SU-DHL-6 (cell line): Measurements from ENCODE around the gene CLN6.

Experiments
- H2AFZ ChIP-seq: fragments of 200-600 bp; sonication (generic); 2 replicates; pipeline ENCODE4 v1.6.1; 2014; ENCODE audit warnings: low read depth, mild to moderate bottlenecking, moderate library complexity, mixed read lengths, antibody characterized with exemption, low read length; ENCODE audit not compliant: severe bottlenecking
- H3F3A ChIP-seq: fragments of 200-600 bp; shearing (Covaris generic); 2 replicates; pipeline ENCODE4 v1.6.0; 2016; ENCODE audit warnings: antibody characterized with exemption, mild to moderate bottlenecking; ENCODE audit not compliant: insufficient read depth
- H3K27ac ChIP-seq: fragments of 200-600 bp; sonication (generic); 2 replicates; pipeline ENCODE4 v1.5.1; 2016; ENCODE audit warnings: low read depth, mild to moderate bottlenecking, low read length, moderate library complexity, mixed read lengths
- H3K27me3 ChIP-seq: fragments of 200-600 bp; sonication (generic), shearing (Covaris generic); 2 replicates; pipeline ENCODE4 v1.6.0; 2014; ENCODE audit warnings: mild to moderate bottlenecking, low read length
- H3K36me3 ChIP-seq: fragments of 200-600 bp; sonication (generic); 2 replicates; pipeline ENCODE4 v1.6.1; 2014; ENCODE audit warnings: mild to moderate bottlenecking, low read length, mixed read lengths
- H3K4me2 ChIP-seq: fragments of 300-600, 200-600 bp; shearing (Covaris generic), sonication (generic); 2 replicates; pipeline ENCODE4 v1.6.0; 2014; ENCODE audit warnings: low read length, low read depth, mild to moderate bottlenecking; ENCODE audit not compliant: poor library complexity, severe bottlenecking
- H3K4me3 ChIP-seq: fragments of 200-600 bp; sonication (generic); 2 replicates; pipeline ENCODE4 v1.5.1; 2014; ENCODE audit warnings: antibody characterized with exemption, low read length, mild to moderate bottlenecking, mixed read lengths; ENCODE audit not compliant: insufficient read depth, poor library complexity, severe bottlenecking
- H3K79me2 ChIP-seq: fragments of 200-600 bp; sonication (generic); 2 replicates; pipeline ENCODE4 v1.6.1; 2014; ENCODE audit warnings: mild to moderate bottlenecking, low read length, moderate library complexity; ENCODE audit not compliant: insufficient read depth
- H3K9ac ChIP-seq: fragments of 200-600 bp; sonication (generic); 2 replicates; pipeline ENCODE4 v1.7.0; 2014; ENCODE audit warnings: mild to moderate bottlenecking, low read length
- H3K9me2 ChIP-seq: fragments of 200-600 bp; sonication (generic); replicated peaks from 2 replicates; pipeline ENCODE4 v1.6.1; 2014; ENCODE audit warnings: low read length; ENCODE audit not compliant: insufficient read depth
- H3K9me3 ChIP-seq: fragments of 200-600 bp; sonication (generic); 2 replicates; pipeline ENCODE4 v1.6.1; 2014; ENCODE audit warnings: low read length, mixed read lengths; ENCODE audit not compliant: insufficient read depth
- H4K20me1 ChIP-seq: fragments of 200-600 bp; sonication (generic); 2 replicates; pipeline ENCODE4 v1.6.1; 2014; ENCODE audit warnings: low read depth, mild to moderate bottlenecking, antibody characterized with exemption, low read length, moderate library complexity, mixed read lengths
- EZH2phosphoT487 ChIP-seq: fragments of 200-600 bp; sonication (generic), shearing (Covaris generic); conservative IDR thresholded peaks from 2 replicates; pipeline ENCODE4 v1.6.1; 2018; ENCODE audit warnings: mild to moderate bottlenecking, antibody characterized with exemption, low read length, moderate library complexity, mixed read lengths
- TF ChIP-seq, protein P1 (sequence below): fragments of 200-600 bp; sonication (generic); IDR thresholded peaks from one replicate; pipeline ENCODE4 v1.5.1; 2017; ENCODE audit warnings: antibody characterized with exemption, mild to moderate bottlenecking, low read length, moderate library complexity; ENCODE audit not compliant: insufficient read depth, poor library complexity, severe bottlenecking

The CLN6 gene

DNA sequence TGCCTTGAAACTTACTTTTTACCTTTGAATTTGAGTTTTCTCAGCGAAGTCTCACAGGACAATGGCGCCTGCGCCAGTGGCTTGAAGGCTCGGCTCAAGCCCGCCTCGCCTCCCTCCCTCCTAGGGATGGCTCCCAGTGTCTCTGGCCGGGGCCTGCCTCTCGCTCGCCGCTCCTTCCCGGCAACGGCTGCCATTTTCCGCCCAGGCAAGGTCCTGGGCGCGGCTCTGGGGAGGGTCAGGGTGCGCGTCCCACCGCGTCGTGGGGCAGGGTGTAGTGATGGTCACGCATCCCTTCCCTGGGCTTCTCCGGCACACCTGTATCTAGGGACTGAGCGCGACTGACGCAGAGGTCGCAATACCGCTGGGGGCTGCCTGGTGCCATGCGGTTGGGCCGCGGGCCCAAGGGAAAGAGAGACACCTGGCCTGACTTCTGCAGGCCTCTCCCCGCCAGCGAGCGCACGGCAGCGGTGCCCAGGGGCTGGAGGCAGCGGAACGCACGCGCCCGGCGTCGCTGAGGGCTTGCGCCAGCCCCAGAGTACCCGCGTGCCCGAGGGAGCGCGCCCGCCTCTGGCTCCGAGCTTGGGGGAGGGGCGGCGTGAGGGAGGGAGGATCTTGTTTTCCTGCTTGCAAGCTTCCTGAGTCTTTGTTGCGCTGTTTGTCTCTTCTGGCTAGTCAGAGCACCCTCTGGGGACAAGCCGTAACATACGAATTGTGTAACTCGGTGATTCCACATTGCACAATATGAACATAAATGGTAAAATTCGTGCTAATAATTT is 27.3 kb upstream of the CLN6 start:
- H3K9me2 ChIP-seq = no peaks in the 10 kb centered on the region
- no peak overlapping the region for H2AFZ ChIP-seq
- no peaks in the 10 kb centered on the region for H4K20me1 ChIP-seq
- no peak overlapping the region for H3K27ac ChIP-seq
- no peak overlapping the region for H3K9ac ChIP-seq
- H3K4me3 ChIP-seq = no peak overlapping the region
- TF ChIP-seq, protein P1, sequence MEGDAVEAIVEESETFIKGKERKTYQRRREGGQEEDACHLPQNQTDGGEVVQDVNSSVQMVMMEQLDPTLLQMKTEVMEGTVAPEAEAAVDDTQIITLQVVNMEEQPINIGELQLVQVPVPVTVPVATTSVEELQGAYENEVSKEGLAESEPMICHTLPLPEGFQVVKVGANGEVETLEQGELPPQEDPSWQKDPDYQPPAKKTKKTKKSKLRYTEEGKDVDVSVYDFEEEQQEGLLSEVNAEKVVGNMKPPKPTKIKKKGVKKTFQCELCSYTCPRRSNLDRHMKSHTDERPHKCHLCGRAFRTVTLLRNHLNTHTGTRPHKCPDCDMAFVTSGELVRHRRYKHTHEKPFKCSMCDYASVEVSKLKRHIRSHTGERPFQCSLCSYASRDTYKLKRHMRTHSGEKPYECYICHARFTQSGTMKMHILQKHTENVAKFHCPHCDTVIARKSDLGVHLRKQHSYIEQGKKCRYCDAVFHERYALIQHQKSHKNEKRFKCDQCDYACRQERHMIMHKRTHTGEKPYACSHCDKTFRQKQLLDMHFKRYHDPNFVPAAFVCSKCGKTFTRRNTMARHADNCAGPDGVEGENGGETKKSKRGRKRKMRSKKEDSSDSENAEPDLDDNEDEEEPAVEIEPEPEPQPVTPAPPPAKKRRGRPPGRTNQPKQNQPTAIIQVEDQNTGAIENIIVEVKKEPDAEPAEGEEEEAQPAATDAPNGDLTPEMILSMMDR = no peak
- TF ChIP-seq EZH2phosphoT487 = no peak
- no peaks in the 10 kb centered on the region for H3K36me3 ChIP-seq
- H3F3A ChIP-seq = no peaks in the 10 kb centered on the region
- no peaks in the 10 kb centered on the region for H3K79me2 ChIP-seq
- no peak overlapping the region for H3K4me2 ChIP-seq
- no peaks in the 10 kb centered on the region for H3K9me3 ChIP-seq
- H3K27me3 ChIP-seq = no peaks in the 10 kb centered on the region

DNA sequence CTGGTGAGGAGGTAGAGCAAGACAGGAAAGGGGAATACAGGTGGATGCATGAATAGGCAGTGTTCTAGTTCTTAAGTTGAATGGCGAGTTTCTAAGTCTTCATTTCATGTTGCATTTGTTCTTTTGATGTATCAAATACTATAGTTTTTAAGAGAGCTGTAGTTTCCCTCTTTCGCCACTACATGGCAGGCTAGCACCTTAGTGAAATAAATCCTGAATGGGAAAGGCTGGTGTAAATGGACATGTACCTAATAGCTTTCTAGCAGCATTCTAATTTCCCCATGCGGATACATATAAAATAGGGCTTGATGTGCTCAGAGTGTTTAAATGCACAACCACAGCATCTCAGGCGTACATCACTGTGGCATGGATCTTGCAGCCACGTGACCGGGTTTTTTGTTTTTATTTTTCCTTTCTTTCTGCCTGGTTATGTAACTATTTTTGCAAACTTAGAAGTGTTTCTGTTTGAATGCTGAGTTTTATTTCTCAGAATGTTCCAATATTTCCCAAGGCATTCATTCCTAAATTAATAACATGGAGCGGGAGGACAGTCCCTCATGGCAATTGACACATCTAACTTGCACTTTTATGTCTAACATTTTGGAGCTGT is 23.5 kb upstream of the CLN6 start:
- Histone ChIP-seq H3K9ac (no peak overlapping the region), H3K27ac (no peak overlapping the region), H3K27me3 (no peaks in the 10 kb centered on the region), H3K9me2 (no peaks in the 10 kb centered on the region), H3K36me3 (no peaks in the 10 kb centered on the region), H4K20me1 (no peaks in the 10 kb centered on the region), H2AFZ (no peak overlapping the region), H3K4me3 (no peak overlapping the region), H3K4me2 (no peak overlapping the region), H3K9me3 (no peaks in the 10 kb centered on the region), H3K79me2 (no peaks in the 10 kb centered on the region), H3F3A (no peaks in the 10 kb centered on the region)
- no peak for TF ChIP-seq EZH2phosphoT487
- TF ChIP-seq, protein P1 = peak; percentile 54

DNA sequence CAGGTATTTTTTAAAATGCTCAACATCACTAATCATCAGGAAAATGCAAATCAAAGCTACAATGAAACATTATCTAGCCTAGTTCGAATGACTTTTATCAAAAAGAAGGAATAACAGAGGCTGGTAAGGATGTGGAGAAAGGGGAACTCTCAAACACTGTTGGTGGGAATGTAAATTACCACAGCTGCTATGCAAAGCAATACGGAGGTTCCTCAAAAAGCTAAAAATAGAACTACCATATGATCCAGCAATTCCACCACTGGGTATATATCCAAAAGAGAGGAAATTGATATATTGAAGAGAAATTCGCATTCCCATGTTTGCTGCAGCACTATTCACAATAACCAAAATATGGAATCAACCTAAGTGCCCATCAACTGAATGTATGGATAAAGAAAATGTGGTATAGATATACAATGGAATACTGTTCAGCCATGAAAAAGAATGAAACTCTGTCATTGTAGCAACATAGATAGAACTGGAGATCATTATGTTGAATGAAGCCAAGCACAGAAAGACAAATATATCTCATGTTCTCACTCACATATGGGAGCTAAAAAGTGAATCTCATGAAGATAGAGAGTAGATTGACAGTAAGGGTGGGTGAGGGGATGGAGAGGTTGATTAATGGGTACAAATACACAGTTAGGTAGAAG is 19.7 kb upstream of the CLN6 start:
- H3K27me3 ChIP-seq = no peaks in the 10 kb centered on the region
- H3K4me3 ChIP-seq = no peak overlapping the region
- no peak overlapping the region for H3K4me2 ChIP-seq
- no peaks in the 10 kb centered on the region for H3K79me2 ChIP-seq
- no peak overlapping the region for H2AFZ ChIP-seq
- H3K9ac ChIP-seq = no peak overlapping the region
- H3K9me3 ChIP-seq = no peaks in the 10 kb centered on the region
- no peaks in the 10 kb centered on the region for H3K36me3 ChIP-seq
- no peaks in the 10 kb centered on the region for H4K20me1 ChIP-seq
- no peak for TF ChIP-seq EZH2phosphoT487
- TF ChIP-seq, protein P1 = no peak
- no peak overlapping the region for H3K27ac ChIP-seq
- H3K9me2 ChIP-seq = no peaks in the 10 kb centered on the region
- no peaks in the 10 kb centered on the region for H3F3A ChIP-seq
